Heart left ventricle (tissue), 13 donors: ENCODE results near the gene KCNJ6.

Source experiments
- CTCF ChIP-seq, 12 donors: fragments of 200-600 bp; sonication (generic) in 4 of 12; IDR thresholded peaks; one replicate each; pipeline versions ENCODE4 v1.5.0 to v1.8.0; 2018 to 2022; ENCODE audit warnings: antibody characterized with exemption in 12 of 12, mild to moderate bottlenecking in 5 of 12
- POLR2A ChIP-seq, 2 donors: fragments of 450-650 bp; IDR thresholded peaks; one replicate each; pipeline ENCODE4 v1.6.1; 2017; ENCODE audit warnings: antibody characterized with exemption in 2 of 2, mild to moderate bottlenecking in 2 of 2, moderate library complexity in 2 of 2
- donor health status: ischemic (EF 13 %, LVEDD 7.1; RV severe dilation, severe dysfunction).
- donor health status: DM: no; HTN: yes; CAD: no.
- donor health status: DM: no; HTN: no; CAD: no.
- donor health status: ischemic (EF 25% LVEDD 6.9; RV normal size, moderate dysfunction).
- donor health status: ischemic (EF 25% LVEDD 5.7; RV mildly dilated, moderate dysfunction).
- donor health status: ischemic (EF 35%, LVEDD 5.7; RV mildly dilated, moderate dysfunction).
- donor health status: nonischemic (EF 11% LVEDD 7.7; RV severe dilation, severe dysfunction).
- donor health status: DM: yes; HTN: yes; CAD: no.
- donor health status: PGD.
- donor health status: ischemic (EF 29% LVEDD 5.4; RV normal size, mild dysfunction).
- donor health status: nonischemic (EF 23%, LVEDD 6.1; RV moderate dilation, normal function).

- TF ChIP-seq POLR2A (IDR thresholded peaks at IDR 0.05) (no peak), CTCF (IDR thresholded peaks at IDR 0.05) (no peak)
These were observed 96.9 kb downstream of the KCNJ6 start for GRCh38 chr21:37819372-37819771.
